Transverse colon (tissue), 4 donors: Measurements from ENCODE around the gene CEP83.

Experiments used
- POLR2A ChIP-seq: fragments of 450-650 bp; IDR thresholded peaks from one replicate; pipeline ENCODE4 v1.6.1; 2016; ENCODE audit warnings: antibody characterized with exemption, mild to moderate bottlenecking, moderate library complexity
- POLR2AphosphoS5 ChIP-seq, 3 donors: sonication (generic); formaldehyde crosslinking; IDR thresholded peaks; one replicate each; pipeline ENCODE4 v1.6.1; 2016; ENCODE audit warnings: antibody characterized with exemption in 3 of 3
- TF ChIP-seq, protein P1 (sequence below), 5 experiments: fragments of 200-600 bp in 3 of 5; fragments of 450-650 bp in 2 of 5; sonication (generic) in 3 of 5; IDR thresholded peaks; 1 replicate in 2 of 5; 2 replicates in 3 of 5; pipeline ENCODE4 v1.5.1; 2016 to 2017; ENCODE audit warnings: antibody characterized with exemption in 5 of 5, inconsistent platforms in 3 of 5, mild to moderate bottlenecking in 2 of 5, moderate library complexity in 1 of 5

GRCh38 chr12:94429191-94429590, 30.5 kb downstream of the CEP83 start:
- TF ChIP-seq, protein P1, sequence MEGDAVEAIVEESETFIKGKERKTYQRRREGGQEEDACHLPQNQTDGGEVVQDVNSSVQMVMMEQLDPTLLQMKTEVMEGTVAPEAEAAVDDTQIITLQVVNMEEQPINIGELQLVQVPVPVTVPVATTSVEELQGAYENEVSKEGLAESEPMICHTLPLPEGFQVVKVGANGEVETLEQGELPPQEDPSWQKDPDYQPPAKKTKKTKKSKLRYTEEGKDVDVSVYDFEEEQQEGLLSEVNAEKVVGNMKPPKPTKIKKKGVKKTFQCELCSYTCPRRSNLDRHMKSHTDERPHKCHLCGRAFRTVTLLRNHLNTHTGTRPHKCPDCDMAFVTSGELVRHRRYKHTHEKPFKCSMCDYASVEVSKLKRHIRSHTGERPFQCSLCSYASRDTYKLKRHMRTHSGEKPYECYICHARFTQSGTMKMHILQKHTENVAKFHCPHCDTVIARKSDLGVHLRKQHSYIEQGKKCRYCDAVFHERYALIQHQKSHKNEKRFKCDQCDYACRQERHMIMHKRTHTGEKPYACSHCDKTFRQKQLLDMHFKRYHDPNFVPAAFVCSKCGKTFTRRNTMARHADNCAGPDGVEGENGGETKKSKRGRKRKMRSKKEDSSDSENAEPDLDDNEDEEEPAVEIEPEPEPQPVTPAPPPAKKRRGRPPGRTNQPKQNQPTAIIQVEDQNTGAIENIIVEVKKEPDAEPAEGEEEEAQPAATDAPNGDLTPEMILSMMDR (IDR thresholded peaks at IDR 0.05), result no peak
- no peak for TF ChIP-seq POLR2AphosphoS5 (IDR thresholded peaks at IDR 0.05)
- no peak for TF ChIP-seq POLR2A
